ENCODE measurements around the gene CYREN.
"Not testable (repeated sequence)": the region's sequence is repeated elsewhere in the genome, so short reads cannot be mapped to it uniquely, and the experiment has no call there.

Gene CYREN

DNA sequence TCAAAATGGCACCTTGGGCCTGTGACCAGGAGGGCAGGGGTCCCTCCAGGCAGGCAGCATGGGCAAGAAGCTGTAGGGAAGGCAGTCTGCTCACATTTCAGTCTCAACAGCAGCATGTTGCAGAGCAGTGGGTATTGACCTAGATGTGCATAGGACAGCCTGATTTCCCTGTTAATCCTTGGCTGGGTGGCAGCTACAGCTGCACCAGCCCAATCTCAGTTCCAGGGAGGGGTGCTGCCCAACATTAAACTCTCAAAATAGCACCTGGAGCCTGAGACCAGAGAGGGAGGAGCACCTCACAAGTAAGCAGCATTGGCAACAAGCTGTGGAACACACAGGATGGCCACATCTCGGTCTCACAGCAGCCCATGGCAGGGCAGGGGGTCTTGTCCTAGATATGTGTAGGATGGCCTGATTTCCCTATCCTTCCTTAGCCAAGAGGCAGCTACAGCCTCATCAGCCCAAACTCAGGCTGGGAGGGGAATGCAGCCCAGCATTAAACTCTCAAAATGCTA is 12.3 kb downstream of the CYREN start:
- FAIRE-seq = no peak

DNA sequence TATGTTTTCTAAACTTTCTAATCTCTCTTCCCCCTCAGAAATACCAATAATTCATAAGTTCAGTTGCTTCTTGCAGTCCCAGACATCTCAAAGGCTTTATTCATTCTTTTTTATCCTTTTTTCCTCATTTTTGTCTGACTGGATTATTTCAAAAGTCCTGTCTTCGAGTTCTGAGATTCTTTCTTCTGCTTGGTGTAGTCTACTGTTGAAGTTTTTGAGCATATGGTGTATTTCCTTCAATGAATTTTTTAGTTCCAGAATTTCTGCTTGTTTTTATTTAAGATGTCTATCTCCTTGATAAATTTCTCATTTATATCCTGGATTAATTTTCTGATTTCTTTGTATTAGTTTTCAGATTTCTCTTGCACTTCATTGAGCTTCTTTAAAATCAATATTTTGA is 14.2 kb downstream of the CYREN start:
- FAIRE-seq = no peak

DNA sequence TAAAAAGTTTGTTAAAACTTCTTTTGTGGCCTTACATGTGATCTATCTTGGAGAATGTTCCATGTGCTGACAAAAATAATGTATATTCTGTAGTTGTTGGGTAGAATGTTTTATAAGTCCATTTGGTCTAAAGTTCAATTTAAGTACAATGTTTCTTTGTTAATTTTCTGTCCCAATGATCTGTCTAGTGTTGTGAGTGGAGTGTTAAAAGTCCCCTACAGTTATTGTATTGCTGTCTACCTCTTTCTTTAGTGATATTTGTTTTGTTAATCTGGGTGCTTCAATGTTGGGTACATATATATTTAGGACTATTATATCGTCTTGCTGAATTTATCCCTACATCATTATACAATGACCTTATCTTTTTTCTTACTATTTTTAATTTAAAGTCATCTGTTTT is 15.8 kb downstream of the CYREN start:
- FAIRE-seq = no peak

DNA sequence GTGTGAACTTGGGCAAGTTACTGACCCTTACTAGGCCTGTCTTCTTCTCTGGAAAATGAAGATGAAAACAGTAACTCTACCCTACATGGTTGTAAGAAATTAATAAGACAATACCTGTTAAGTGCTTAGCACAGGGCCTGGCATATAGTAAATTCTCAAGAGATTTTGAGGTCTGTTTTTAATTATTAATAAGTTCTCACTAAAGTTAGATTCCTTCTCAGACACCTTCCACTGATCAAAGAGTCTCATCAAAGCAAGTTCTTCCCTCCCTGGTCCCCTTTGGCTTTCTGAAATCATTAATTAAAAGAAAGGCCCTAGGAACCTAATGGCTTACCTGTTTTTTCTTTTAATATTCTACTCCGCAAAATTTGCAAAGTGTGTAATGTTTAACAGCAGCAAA is 18.1 kb downstream of the CYREN start:
- no peak for FAIRE-seq

DNA sequence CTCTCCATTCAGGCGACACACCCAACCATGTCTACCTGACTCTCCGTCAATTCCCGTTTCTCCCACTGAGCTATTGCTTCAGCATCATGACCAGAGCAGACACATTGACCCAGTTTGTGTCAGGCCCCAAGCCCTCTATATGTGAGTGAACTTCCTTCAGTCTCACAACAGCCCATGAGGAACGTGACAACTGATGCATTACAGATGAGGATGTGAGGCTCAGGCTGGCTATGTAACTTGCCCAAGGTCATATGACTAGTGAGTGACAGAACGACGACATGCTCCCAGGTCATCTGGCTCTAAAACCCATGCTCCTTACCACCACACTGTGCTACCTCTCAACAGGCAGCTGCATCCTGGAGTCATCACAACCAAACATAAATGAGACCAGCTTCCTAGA is 19.0 kb downstream of the CYREN start:
- FAIRE-seq = no peak

DNA sequence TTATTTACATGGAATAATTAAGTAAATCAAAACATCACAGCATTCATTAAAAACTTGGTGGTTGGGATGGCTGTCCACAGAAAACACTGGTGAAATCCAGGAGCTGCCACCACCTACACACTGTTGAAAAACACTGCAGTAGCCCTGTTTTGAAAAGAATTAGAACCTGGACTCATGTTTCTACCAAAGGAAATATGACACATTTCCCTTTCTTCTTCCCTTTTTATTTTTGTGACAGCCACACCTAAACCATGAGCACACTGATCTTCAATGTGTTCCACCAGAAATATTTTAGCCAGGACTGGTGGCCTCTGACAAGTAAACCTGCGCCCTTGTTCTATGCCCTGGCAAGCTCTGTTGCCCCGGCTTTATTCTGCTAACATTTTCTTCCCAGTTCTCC is 19.4 kb downstream of the CYREN start:
- FAIRE-seq = no peak

DNA sequence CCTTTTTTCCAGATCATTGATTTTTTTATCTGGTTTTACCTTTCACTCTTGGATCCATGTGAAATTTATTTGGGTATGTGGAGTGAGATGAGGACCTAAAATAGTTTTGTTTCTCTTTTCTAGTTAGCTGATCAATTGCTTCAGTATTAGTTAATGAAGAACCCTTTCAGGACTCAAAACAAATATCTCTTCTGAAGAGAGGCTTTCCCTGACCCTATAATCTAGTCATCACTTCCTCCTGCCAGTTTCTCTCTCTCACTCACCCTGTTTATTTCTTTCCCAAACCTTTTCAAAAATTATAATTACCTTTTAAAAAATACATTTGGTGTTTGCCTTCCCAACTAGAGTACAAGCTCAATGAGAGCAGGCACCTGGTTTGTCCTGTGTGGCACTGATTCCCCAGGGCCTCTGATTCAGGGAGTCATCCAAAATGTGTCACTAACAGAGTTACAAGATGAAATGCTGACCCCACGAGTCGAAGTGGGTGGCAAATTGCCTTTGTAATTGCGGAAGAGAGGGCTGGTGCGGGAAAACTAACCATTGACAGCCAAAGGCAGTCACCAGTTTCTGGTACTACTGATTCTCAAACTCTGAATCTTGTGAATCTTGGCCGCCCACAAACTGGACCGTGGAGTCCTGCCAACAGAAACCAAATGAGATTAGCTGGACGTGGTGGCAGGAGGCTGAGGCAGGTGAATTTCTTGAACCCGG is 20.3 kb downstream of the CYREN start:
- FAIRE-seq = no peak

DNA sequence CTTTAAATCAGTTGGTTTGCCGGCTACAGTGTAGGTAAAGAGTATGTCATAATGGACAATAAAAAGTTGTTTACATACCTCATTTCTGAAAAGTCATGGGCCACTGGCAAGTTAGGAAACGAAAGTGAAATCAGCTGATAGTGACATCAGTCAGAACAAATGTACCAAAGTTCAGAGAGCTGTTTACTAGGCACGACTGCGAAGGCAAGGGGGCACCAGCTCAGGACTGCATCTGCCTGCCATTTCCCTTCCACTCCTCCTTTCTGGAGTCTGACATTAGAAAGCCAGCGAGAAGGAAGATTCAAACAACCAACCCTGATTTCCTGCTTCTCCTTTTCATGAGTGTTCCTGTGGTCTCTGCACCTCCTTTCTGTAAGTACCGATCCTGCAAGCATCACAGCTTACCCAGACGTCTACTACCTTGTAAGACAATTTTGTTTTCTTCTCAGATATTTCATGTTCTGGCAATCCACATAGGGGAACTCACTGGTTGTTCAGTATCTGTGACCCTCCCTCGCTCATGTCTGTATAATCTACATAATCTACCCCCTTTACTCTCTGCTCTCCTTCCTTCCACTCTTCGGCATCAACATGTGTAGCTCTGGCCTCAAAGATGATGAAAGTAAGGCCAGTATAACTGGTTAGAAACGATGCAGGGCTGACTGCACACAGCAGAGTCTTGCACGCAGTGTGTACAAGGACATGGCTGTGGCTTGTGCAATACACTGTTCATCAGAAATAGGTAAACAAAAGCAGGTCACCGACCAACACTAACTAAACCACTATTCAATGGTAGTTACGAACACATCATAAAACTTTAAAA is 22.4 kb downstream of the CYREN start, which contains the start of gene TMEM140:
TSS of gene TMEM140 (plus strand) at position 174 of the 823 bp plus-strand sequence. CDS start 16,370 bp downstream, outside the sequence.
- no peak for FAIRE-seq

DNA sequence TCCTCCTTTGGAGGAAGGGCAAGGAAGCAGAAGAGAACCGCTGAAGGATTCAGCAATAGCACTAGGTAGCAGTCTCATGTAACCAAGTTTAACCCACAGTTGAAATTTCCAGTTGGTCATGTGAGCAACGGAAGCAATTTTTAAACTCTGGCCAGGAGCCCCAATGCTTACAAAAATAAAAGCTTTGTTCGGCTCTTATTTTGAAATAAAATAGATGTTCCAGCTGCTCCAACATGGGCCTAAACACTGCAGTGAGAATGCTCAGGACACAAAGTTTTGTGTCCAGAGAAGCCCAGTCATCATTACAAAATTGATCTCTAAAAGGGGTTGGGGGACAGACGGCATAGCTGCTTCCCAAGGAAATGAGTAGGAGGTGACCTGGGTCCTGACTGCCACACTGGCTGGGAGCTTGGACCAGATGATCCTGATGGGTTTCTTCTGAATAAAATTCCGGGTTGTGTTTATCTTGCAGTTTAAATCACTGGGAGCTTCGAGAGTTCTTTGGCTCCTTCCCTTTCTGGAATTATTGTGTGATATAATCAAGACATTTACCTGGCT is 23.1 kb downstream of the CYREN start:
- no peak for FAIRE-seq

DNA sequence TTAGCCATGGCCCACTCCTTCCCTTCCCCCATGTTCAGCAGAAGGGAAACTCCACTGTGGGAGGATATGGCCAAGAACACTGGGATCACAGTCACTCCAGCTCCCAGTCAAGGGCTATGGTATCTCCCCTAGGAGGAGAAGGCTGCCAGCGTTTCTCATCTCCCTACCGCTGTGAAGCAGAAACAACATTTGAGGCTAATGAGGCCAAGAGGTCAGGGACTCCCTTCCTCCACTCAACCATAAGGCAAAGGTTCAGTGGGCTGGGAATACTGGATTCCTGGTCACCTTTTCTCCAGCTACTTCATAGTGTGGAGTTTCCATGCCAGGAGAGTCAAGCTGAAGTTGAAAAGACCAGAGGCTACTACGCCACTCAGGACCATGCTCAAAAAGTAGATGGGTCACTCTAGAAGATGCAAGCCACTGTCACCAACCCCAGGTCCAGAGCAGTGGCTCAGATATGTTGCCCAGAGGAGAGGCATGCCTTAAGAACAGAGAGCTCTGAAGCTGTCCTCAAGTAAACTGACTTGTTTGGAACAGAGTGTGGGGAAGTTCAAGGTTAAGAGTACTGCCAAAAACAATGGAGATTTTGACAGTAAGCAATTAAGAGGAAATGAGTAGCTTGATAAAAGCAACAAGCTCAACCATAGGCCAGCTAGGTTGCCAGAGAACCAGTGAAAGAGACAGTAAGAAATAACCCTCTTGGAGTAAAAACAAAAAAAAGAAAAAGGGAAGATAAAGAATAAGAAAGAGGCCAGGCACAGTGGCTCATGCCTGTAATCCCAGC is 26.4 kb downstream of the CYREN start:
- no peak for FAIRE-seq

DNA sequence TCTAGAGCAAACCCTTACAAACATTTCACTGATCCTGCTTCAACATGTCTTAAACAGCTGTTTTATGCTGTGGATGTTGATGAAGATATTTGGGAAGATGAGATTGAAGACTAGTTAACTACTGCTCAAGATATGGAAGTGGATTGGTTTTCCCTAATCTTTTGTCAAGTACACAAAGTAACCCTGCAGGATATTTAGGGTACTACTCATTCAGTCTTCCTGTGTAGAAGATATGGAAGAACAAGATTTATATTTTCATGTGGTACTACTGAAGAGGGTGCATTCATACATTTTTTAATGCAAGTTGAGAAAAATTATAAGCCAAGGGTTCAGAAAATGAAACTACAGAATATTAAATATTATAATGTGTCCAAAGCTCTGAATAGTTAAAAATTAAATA is 40.9 kb downstream of the CYREN start:
- FAIRE-seq = no peak

DNA sequence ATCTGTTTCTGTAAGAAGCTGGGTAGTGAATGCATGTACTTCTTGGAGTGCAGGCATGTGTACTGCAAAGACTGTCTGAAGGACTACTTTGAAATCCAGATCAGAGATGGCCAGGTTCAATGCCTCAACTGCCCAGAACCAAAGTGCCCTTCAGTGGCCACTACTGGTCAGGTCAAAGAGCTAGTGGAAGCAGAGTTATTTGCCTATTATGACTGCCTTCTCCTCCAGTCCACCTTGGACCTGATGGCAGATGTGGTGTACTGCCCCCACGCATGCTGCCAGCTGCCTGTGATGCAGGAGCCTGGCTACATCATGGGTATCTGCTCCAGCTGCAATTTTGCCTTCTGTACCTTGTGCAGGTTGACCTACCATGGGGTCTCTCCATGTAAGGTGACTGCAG is 41.6 kb downstream of the CYREN start:
- no peak for FAIRE-seq

DNA sequence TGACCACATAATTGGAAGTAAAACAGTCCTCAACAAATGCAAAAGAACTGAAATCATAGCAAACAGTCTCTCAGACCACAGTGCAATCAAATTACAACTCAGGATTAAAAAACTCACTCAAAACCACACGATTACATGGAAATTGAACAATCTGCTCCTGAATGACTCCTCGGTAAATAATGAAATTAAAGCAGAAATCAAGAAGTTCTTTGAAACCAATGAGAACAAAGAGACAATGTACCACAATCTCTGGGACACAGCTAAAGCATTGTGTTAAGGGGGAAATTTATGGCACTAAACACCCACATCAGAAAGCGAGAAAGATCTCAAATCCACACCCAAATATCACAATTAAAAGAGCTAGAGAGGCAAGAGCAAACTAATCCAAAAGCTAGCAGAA is 45.9 kb downstream of the CYREN start:
- not testable (repeated sequence) for FAIRE-seq

DNA sequence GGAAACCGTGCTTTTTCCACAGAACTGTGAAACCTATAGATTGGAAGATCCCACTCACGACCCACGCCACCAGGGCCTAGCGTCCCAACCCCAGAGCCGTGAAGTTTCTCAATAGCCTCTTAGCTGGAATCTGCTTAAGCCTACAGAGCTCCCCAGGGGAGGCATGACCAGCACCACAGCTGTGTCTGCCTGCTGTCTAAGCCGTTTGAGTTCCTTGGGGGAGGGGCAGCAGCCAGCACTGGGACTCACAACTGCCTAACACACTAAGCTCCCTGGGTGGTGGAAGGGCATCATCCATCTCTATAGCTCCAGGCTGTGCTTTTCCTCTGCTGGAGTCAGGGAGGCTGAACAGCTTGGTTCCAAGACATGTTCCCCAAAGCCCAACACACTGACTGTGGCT is 48.6 kb downstream of the CYREN start:
- no peak for FAIRE-seq

DNA sequence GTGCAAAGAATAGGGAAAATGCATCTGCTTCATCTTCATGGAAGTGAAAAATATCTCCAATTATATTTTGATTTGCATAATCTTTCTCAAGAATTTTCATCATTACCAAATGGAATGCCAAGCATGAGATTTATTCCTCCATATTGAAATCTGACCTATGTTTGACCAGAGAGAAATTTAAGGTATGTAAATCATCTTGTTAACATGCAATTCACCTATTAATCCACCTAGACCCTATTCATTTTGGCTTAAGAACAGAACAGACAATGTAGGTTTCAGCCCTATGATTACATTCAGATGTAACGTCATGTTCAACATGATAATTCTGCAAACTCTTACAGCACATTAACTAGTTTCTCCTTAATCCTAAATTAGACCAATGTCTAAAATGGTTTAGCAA is 53.4 kb downstream of the CYREN start:
- no peak for FAIRE-seq
